ENCODE results near the gene MAPKAPK3. TPM values are rescaled to one million over a fixed set of nuclear protein-coding genes. Genes with fewer than 3 reads are reported as not detected.

Gene MAPKAPK3
- total RNA-seq, 4 donors from 2014 or later = 21.3 to 37.8 (median 26.9) TPM

DNA sequence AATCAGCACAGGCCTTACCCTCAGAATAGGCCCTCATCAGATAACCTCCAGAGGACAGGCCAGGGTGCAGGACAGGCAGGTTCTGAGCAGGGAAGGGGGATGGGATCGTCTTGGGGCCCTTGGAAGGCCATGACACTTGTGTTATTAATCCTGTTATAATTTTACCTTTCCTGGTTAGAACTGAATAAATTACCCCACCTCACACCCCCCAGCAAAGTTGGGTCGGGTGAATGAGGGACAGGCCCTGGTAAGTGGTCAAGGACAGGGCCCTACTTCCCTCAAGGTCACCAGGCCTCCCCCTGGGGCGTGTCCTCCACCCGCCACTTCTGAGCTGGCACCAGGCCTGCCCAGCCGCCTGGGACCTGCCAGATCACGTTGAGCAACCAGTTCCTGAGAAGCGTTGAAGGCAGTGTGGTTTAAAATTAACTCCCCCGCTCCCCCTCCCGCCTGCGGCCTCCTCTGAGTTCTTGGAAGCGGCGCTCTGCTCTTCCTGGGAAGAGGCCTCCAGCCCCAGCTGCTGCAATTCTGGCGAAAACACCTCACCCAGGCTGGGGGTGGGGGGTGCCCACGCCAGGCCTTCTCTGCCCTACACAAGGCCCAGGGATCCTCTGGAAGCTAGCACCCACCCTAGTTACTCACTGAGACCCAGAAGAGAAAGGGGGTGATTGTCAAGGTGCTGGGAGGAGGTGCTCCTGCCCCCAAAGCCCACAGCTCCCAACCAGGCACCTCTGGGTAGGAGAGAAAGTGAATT is 15.9 kb upstream of the MAPKAPK3 start:
- Histone ChIP-seq H3K27me3 (no peaks in the 10 kb centered on the region), H3K27ac (peak overlapping the region; percentile 91 to 98 (median 94)), H3K36me3 (no peaks in the 10 kb centered on the region), H3K9me3 (no peaks in the 10 kb centered on the region), H3K4me1 (peaks cover 31 to 59% (median 45%) of the 10 kb centered on the region in 4 donors), H3K4me3 (peak overlapping the region in 1 of 4 donors; percentile 1)
- WGBS, 2 donors (ENCODE audit: low coverage in 1 of 2) = 11% methylated on average over 14 of the region's 14 CpGs; no CpG with 5 or more reads in 1 of the 2 donors
- no peak for TF ChIP-seq CTCF (IDR thresholded peaks at IDR 0.05)
- TF ChIP-seq EP300 (IDR thresholded peaks at IDR 0.05; ENCODE audit: low read depth) = peak; percentile 83
- peak; percentile 69 to 90 (median 89) for TF ChIP-seq POLR2AphosphoS5 (IDR thresholded peaks at IDR 0.05)
- TF ChIP-seq POLR2A (IDR thresholded peaks at IDR 0.05) = peak; percentile 41
- intact Hi-C loops (cut with DNase I; ENCODE audit: low total_unique reads) (no loop called here), in situ Hi-C loops (cut with MboI; ENCODE audit: low pct_ligation_motif_present in 1 of 4, low pct_unique_long_range_greater_than_20kb in 1 of 4, low sequenced_read_pairs in 3 of 4) (loop anchor here in 2 of 4 donors (25.0 kb wide), 1 partner anchor 786 kb away; the partner anchor contains the start of genes MANF (in 2 of the 2) and RBM15B (in 2 of the 2))
- DNase-seq = peak; percentile 95

DNA sequence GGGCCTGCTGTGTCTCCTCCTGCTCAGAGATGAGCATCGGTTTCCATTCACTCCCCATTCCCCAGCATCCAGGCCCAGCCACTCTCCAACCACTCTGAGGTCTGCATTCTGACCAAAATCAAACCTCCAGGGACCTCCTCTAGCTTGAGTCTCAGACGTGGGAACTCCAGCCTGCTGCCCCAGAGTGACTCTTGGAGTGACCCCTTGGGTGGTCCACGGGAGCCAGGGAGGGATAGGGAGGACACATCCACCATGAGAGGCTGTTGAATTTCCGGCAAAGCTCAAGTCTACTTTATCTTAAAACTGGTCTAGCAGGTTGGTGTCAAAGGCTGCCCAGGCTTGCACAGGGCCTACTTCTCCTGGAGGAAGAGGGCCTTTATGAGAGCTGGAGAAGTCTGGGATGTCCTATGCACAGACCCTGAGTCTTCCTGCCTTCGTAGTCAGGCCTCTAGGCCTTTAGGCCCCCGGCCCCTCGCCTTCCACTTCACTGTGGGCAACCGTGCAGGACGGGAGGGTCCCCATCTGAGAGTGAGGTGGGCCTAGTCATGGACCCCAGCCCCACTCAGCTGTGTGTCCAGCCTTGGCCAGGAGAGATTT is 14.3 kb upstream of the MAPKAPK3 start:
- Histone ChIP-seq H3K9me3 (no peaks in the 10 kb centered on the region), H3K27ac (peak overlapping the region; percentile 91 to 98 (median 94)), H3K36me3 (peaks cover 0 to 7% (median 0%) of the 10 kb centered on the region in 4 donors), H3K4me1 (peaks cover 31 to 73% (median 51%) of the 10 kb centered on the region in 4 donors), H3K27me3 (no peaks in the 10 kb centered on the region), H3K4me3 (no peak overlapping the region)
- 33 to 68% methylated on average over 1 to 9 of the region's 9 CpGs for WGBS, 2 donors (ENCODE audit: low coverage in 1 of 2)
- intact Hi-C loops (cut with DNase I; ENCODE audit: low total_unique reads) (no loop called here), in situ Hi-C loops (cut with MboI; ENCODE audit: low pct_ligation_motif_present in 1 of 4, low pct_unique_long_range_greater_than_20kb in 1 of 4, low sequenced_read_pairs in 3 of 4) (loop anchor here in 2 of 4 donors (25.0 kb wide), 1 partner anchor 785 kb away; the partner anchor contains the start of genes MANF (in 2 of the 2) and RBM15B (in 2 of the 2))
- peak; percentile 53 for DNase-seq
- TF ChIP-seq POLR2A (IDR thresholded peaks at IDR 0.05) (no peak), EP300 (IDR thresholded peaks at IDR 0.05; ENCODE audit: low read depth) (no peak), CTCF (IDR thresholded peaks at IDR 0.05) (no peak), POLR2AphosphoS5 (IDR thresholded peaks at IDR 0.05) (no peak)

DNA sequence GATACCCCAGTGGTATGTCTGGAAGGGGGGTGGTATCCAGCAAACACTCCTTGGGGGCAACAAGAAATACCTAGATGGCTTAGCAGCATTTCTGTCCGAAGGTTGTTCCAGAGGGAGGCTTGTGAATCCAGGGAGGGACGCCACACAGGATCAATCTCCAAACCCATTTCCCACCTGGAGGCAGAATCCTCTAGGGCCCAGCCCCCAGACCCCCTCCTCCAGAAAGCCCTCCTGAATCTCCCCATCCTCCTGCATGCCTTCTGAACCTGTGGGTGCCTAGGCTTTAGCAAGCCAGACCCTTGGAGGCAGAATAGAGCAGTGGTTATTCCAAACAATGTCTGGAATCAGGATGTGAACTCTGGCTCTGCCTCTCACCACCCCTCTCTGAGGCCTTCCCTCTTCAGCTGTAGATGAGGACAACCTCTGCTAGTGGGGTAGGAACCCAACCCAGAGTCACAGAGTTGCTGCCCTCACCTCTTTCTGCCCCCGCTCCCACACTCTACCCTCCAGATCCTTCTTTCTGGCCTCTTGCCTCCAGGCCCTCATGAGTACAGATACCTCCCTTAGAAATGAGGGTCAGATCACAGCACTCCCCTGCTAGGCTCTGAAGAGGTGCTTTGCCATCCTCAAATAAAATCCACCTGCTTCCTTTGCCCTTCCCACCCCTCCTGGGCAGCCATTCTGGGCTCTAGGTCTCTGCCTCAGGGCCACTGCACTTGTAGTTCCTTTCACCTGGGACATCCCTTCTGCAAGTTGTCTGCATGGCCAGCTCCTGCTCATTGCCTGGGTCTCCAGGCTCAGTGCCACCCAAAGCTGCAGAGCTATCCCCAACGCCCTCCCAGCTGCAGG is 13.5 kb upstream of the MAPKAPK3 start:
- no peaks in the 10 kb centered on the region for H3K9me3 ChIP-seq
- H3K4me3 ChIP-seq = no peak overlapping the region
- H3K27ac ChIP-seq = peak overlapping the region; percentile 91 to 98 (median 94)
- intact Hi-C loops (cut with DNase I; ENCODE audit: low total_unique reads) = no loop called here
- TF ChIP-seq POLR2AphosphoS5 (IDR thresholded peaks at IDR 0.05) (no peak), EP300 (IDR thresholded peaks at IDR 0.05; ENCODE audit: low read depth) (no peak), CTCF (IDR thresholded peaks at IDR 0.05) (no peak), POLR2A (IDR thresholded peaks at IDR 0.05) (no peak)
- in situ Hi-C loops (cut with MboI; ENCODE audit: low pct_ligation_motif_present in 1 of 4, low pct_unique_long_range_greater_than_20kb in 1 of 4, low sequenced_read_pairs in 3 of 4) = loop anchor here in 2 of 4 donors (25.0 kb wide), 1 partner anchor 784 kb away; the partner anchor contains the start of genes MANF (in 2 of the 2) and RBM15B (in 2 of the 2)
- no peak for DNase-seq
- H3K27me3 ChIP-seq = no peaks in the 10 kb centered on the region
- 69% methylated on average over 4 of the region's 4 CpGs; no CpG with 5 or more reads in 1 of the 2 donors for WGBS, 2 donors (ENCODE audit: low coverage in 1 of 2)
- peaks cover 31 to 79% (median 53%) of the 10 kb centered on the region in 4 donors for H3K4me1 ChIP-seq
- H3K36me3 ChIP-seq = peaks cover 0 to 7% (median 0%) of the 10 kb centered on the region in 4 donors
